Astrocyte (in vitro differentiated cells and primary cell): ENCODE measurements around the gene CHCT1.

Experiments used
- CTCF ChIP-seq: IDR thresholded peaks from 2 replicates; pipeline ENCODE4 v1.5.1; 2011; ENCODE audit warnings: low read depth, mild to moderate bottlenecking, inconsistent platforms, low read length, moderate library complexity; ENCODE audit not compliant: insufficient read depth
- EZH2 ChIP-seq: IDR thresholded peaks from 2 replicates; pipeline ENCODE4 v1.6.1; 2012; ENCODE audit warnings: mild to moderate bottlenecking, low read length, inconsistent platforms; ENCODE audit not compliant: insufficient read depth

- TF ChIP-seq CTCF (no peak), EZH2 (no peak)
Measured at GRCh38 chr17:60473788-60474187, 51.5 kb downstream of the CHCT1 start.
